Epithelial cell of esophagus (primary cell): ENCODE data around the gene GPSM3.

Experiments
- DNase-seq: peaks from one replicate; pipeline ENCODE4 v3.0.0; 2010; ENCODE audit warnings: low read depth
- H3K4me3 ChIP-seq: 2 replicates; pipeline ENCODE4 v1.5.1; 2011; ENCODE audit warnings: mild to moderate bottlenecking, low read length, control low read depth
- CTCF ChIP-seq: IDR thresholded peaks from 2 replicates; pipeline ENCODE4 v1.5.1; 2011; ENCODE audit warnings: low read depth, mild to moderate bottlenecking, low read length, control low read depth, inconsistent platforms; ENCODE audit not compliant: insufficient read depth; ENCODE audit errors: missing control alignments

GPSM3 gene

GRCh38 chr6:32168807-32169591 is 23.4 kb downstream of the GPSM3 start:
- no peak overlapping the region for H3K4me3 ChIP-seq
- no peak for DNase-seq
- no peak for TF ChIP-seq CTCF

GRCh38 chr6:32168350-32168749 is 24.1 kb downstream of the GPSM3 start:
- TF ChIP-seq CTCF, result no peak
- no peak overlapping the region for H3K4me3 ChIP-seq
- DNase-seq, result no peak

- no peak for TF ChIP-seq CTCF
- H3K4me3 ChIP-seq, result no peak overlapping the region
- no peak for DNase-seq
Observed at GRCh38 chr6:32167761-32168262, 24.6 kb downstream of the GPSM3 start.

GRCh38 chr6:32167154-32167760 is 25.2 kb downstream of the GPSM3 start:
- DNase-seq, result no peak
- no peak overlapping the region for H3K4me3 ChIP-seq
- no peak for TF ChIP-seq CTCF

GRCh38 chr6:32166411-32167061 is 25.9 kb downstream of the GPSM3 start:
- DNase-seq, result no peak
- no peak overlapping the region for H3K4me3 ChIP-seq
- TF ChIP-seq CTCF, result no peak

GRCh38 chr6:32164295-32164694 is 28.1 kb downstream of the GPSM3 start, which contains the start of gene EGFL8:
Gene EGFL8 (plus strand): TSS chr6:32164595. CDS start chr6:32166166, 1,571 bp downstream.
- DNase-seq, result no peak
- no peak for TF ChIP-seq CTCF
- H3K4me3 ChIP-seq, result no peak within 1 kb of the TSS
